HCT116 (cell line): Measurements from ENCODE around the gene TUBD1. TPM values are rescaled to one million over a fixed set of nuclear protein-coding genes. Genes with fewer than 3 reads are reported as not detected.
"Not testable (repeated sequence)": the region's sequence is repeated elsewhere in the genome, so short reads cannot be mapped to it uniquely, and the experiment has no call there.

ENCODE experiments used
- ATAC-seq: fragments of 200-7000 bp; cut with Tn5 transposase; 2 replicates; pipeline ENCODE4 v1.9.1; 2020; ENCODE audit warnings: mild to moderate bottlenecking, moderate library complexity
- BruUV-seq: library from RNA; stranded (reverse); fragments of 400-500 nt; replicated peaks from 2 replicates; lab custom pipeline; 2021; lab: Mats Ljungman, UMichigan
- CTCF ChIA-PET: fragments of 300-600 bp; sonication (Branson Sonifier 250); formaldehyde crosslinking; loops from one replicate; lab custom pipeline; 2021; ENCODE audit warnings: antibody characterized with exemption; lab: Charles Lee
- POLR2A ChIA-PET: fragments of 300-600, 350-600 bp; sonication (Branson Sonifier 250); formaldehyde crosslinking; loops from one replicate; lab custom pipeline; 2021; ENCODE audit warnings: antibody characterized with exemption; lab: Charles Lee
- RAD21 ChIA-PET, 2 experiments: fragments of 300-600 bp; sonication (Branson Sonifier 250); formaldehyde crosslinking; loops; one replicate each; lab custom pipeline; 2023; ENCODE audit warnings: low total read pairs in 2 of 2; ENCODE audit not compliant: uncharacterized antibody in 2 of 2, unreplicated experiment in 2 of 2, low non-redundant PET in 1 of 2; lab: Charles Lee
- DNase-seq: peaks from one replicate; pipeline ENCODE4 v3.0.0-alpha.2; 2010; ENCODE audit warnings: low read depth, low spot score
- H2AFZ ChIP-seq: fragments of 200-600 bp; shearing (Covaris generic), sonication (generic); 2 replicates; pipeline ENCODE4 v1.6.1; 2017; ENCODE audit warnings: low read depth, mixed run types, mixed read lengths, antibody characterized with exemption, low read length; ENCODE audit not compliant: poor library complexity, severe bottlenecking
- H3K27ac ChIP-seq: 2 replicates; pipeline ENCODE4 v1.5.1; 2012; ENCODE audit warnings: low read depth, low read length
- H3K27me3 ChIP-seq: fragments of 200-600 bp; sonication (generic); 2 replicates; pipeline ENCODE4 v1.6.1; 2016; ENCODE audit warnings: mixed run types, low read length, mixed read lengths; ENCODE audit not compliant: insufficient read depth
- H3K36me3 ChIP-seq, 2 experiments: fragments of 200-500 bp in 1 of 2; fragments of 200-600 bp in 1 of 2; sonication (Bioruptor generic) in 1 of 2; sonication (generic) in 1 of 2; 2 replicates each; pipeline versions ENCODE4 v1.5.1 to v1.6.1; 2014 to 2016; ENCODE audit warnings: low read length in 2 of 2, inconsistent platforms in 1 of 2, mixed read lengths in 1 of 2, mixed run types in 1 of 2; ENCODE audit not compliant: insufficient read depth in 2 of 2, control insufficient read depth in 1 of 2
- H3K4me1 ChIP-seq, 2 experiments: fragments of 200-600 bp in 1 of 2; sonication (generic) in 1 of 2; 2 replicates each; pipeline versions ENCODE4 v1.5.1 to v1.6.1; 2012 to 2017; ENCODE audit warnings: low read length in 2 of 2, inconsistent platforms in 1 of 2, mild to moderate bottlenecking in 1 of 2, mixed read lengths in 1 of 2, mixed run types in 1 of 2, moderate library complexity in 1 of 2; ENCODE audit not compliant: insufficient read depth in 2 of 2, control insufficient read depth in 1 of 2
- H3K4me2 ChIP-seq: fragments of 200-600 bp; sonication (generic); 2 replicates; pipeline ENCODE4 v1.6.1; 2017; ENCODE audit warnings: mixed run types, low read length, mixed read lengths
- H3K4me3 ChIP-seq, 2 experiments: fragments of 200-600 bp in 1 of 2; sonication (generic) in 1 of 2; replicated peaks in 1 of 2; 2 replicates each; pipeline ENCODE4 v1.5.1; 2011 to 2016; ENCODE audit warnings: low read length in 2 of 2, control low read depth in 1 of 2, low read depth in 1 of 2, mild to moderate bottlenecking in 1 of 2, mixed read lengths in 1 of 2, mixed run types in 1 of 2
- H3K79me2 ChIP-seq: fragments of 200-600 bp; sonication (generic); 2 replicates; pipeline ENCODE4 v1.6.1; 2017; ENCODE audit warnings: mild to moderate bottlenecking, mixed run types, low read length, moderate library complexity, mixed read lengths; ENCODE audit not compliant: insufficient read depth
- H3K9ac ChIP-seq: fragments of 200-600 bp; sonication (generic); 2 replicates; pipeline ENCODE4 v1.6.1; 2016; ENCODE audit warnings: low read length, mixed read lengths
- H3K9me2 ChIP-seq: fragments of 200-600 bp; sonication (generic), shearing (Covaris generic); 2 replicates; pipeline ENCODE4 v1.6.1; 2017; ENCODE audit warnings: mixed run types, mild to moderate bottlenecking, moderate library complexity; ENCODE audit not compliant: insufficient read depth
- H3K9me3 ChIP-seq, 2 experiments: fragments of 200-500 bp in 1 of 2; fragments of 200-600 bp in 1 of 2; sonication (Bioruptor generic) in 1 of 2; sonication (generic) in 1 of 2; 2 replicates each; pipeline ENCODE4 v1.6.1; 2014 to 2017; ENCODE audit warnings: low read length in 2 of 2, mixed read lengths in 2 of 2, inconsistent platforms in 1 of 2, low read depth in 1 of 2, mild to moderate bottlenecking in 1 of 2, mixed run types in 1 of 2, moderate library complexity in 1 of 2; ENCODE audit not compliant: control insufficient read depth in 1 of 2, insufficient read depth in 1 of 2
- H4K20me1 ChIP-seq: fragments of 200-600 bp; sonication (generic), shearing (Covaris generic); 2 replicates; pipeline ENCODE4 v1.6.1; 2017; ENCODE audit warnings: mixed run types, mild to moderate bottlenecking, moderate library complexity; ENCODE audit not compliant: insufficient read depth
- CBX3 ChIP-seq: IDR thresholded peaks from 2 replicates; pipeline ENCODE4 v1.6.1; 2012; ENCODE audit warnings: low read depth
- EGR1 ChIP-seq: IDR thresholded peaks from 2 replicates; pipeline ENCODE4 v1.6.1; 2012; ENCODE audit warnings: low read depth
- ELF1 ChIP-seq: IDR thresholded peaks from 2 replicates; pipeline ENCODE4 v1.6.1; 2012; ENCODE audit warnings: low read depth, borderline replicate concordance
- EZH2 ChIP-seq: fragments of 200-600 bp; sonication (generic); IDR thresholded peaks from 2 replicates; pipeline ENCODE4 v1.6.1; 2017; ENCODE audit warnings: antibody characterized with exemption, mixed run types
- EZH2phosphoT487 ChIP-seq: fragments of 200-600 bp; IDR thresholded peaks from 2 replicates; pipeline ENCODE4 v1.6.1; 2018; ENCODE audit warnings: antibody characterized with exemption, borderline replicate concordance
- MAX ChIP-seq: IDR thresholded peaks from 2 replicates; pipeline ENCODE4 v1.6.1; 2012
- RAD21 ChIP-seq: IDR thresholded peaks from 2 replicates; pipeline ENCODE4 v1.6.1; 2012; ENCODE audit warnings: low read depth, mild to moderate bottlenecking
- SP1 ChIP-seq: IDR thresholded peaks from 2 replicates; pipeline ENCODE4 v1.6.1; 2012; ENCODE audit warnings: low read depth
- SRF ChIP-seq: IDR thresholded peaks from 2 replicates; pipeline ENCODE4 v1.6.1; 2012; ENCODE audit warnings: low read depth
- TCF7L2 ChIP-seq: IDR thresholded peaks from 2 replicates; pipeline ENCODE4 v1.7.0; 2011; ENCODE audit warnings: borderline replicate concordance, inconsistent platforms; ENCODE audit not compliant: insufficient read depth, insufficient read length; ENCODE audit errors: extremely low read depth
- YY1 ChIP-seq: IDR thresholded peaks from 2 replicates; pipeline ENCODE4 v1.6.1; 2011; ENCODE audit warnings: low read length, low read depth, moderate library complexity, mild to moderate bottlenecking; ENCODE audit not compliant: insufficient replicate concordance; ENCODE audit errors: extremely low read depth
- ZFX ChIP-seq: fragments of 450-650 bp; IDR thresholded peaks from 2 replicates; pipeline ENCODE4 v1.6.1; 2017
- ZNF274 ChIP-seq: fragments of 200-500 bp; sonication (Bioruptor generic); IDR thresholded peaks from 2 replicates; pipeline ENCODE4 v1.6.1; 2014; ENCODE audit warnings: mild to moderate bottlenecking, low read depth, low read length, inconsistent platforms
- intact Hi-C: fragments of 100-400 bp; cut with micrococcal nuclease; formaldehyde crosslinking; loops from 2 replicates; pipeline ENCODE4 v1.10.0; 2022
- total RNA-seq: library from RNA; stranded (reverse); gene quantifications from one replicate; pipeline ENCODE4 v1.2.1, GENCODE V29; 2021; ENCODE audit not compliant: unreplicated experiment

TUBD1 gene
- total RNA-seq, 1 experiment from 2014 or later, result 13.0 TPM

GRCh38 chr17:59856859-59857794 lies 35.6 kb downstream of the TUBD1 start:
- TF ChIP-seq TCF7L2 (no peak), EZH2 (no peak), ELF1 (no peak), ZNF274 (no peak), YY1 (no peak), EGR1 (no peak), SP1 (no peak), SRF (no peak), EZH2phosphoT487 (no peak), RAD21 (no peak), CBX3 (no peak), MAX (no peak), ZFX (no peak)
- TF ChIP-seq, all 23 proteins: peak for 0
- no peak for DNase-seq
- ATAC-seq, result no peak
- H2AFZ ChIP-seq, result no peak overlapping the region
- H3K79me2 ChIP-seq, result no peaks in the 10 kb centered on the region
- CTCF ChIA-PET, result interaction anchor here (1.2 to 3.7 kb wide), 4 partner anchors 8 to 546 kb away, joined by 3 to 57 read pairs (median 12); no protein-coding TSS in a partner anchor
- H3K9me2 ChIP-seq, result no peaks in the 10 kb centered on the region
- RAD21 ChIA-PET, result interaction anchor here in 1 of 2 experiments (0.6 kb wide), 1 partner anchor 106 kb away, joined by 6 read pairs; no protein-coding TSS in a partner anchor
- POLR2A ChIA-PET, result interaction anchor here (0.9 to 1.3 kb wide), 3 partner anchors 14 to 103 kb away, joined by 3 to 5 read pairs (median 3); partner anchors contain the start of genes RPS6KB1 and TUBD1
- no peak overlapping the region for H3K27ac ChIP-seq
- H3K9me3 ChIP-seq, result no peaks in the 10 kb centered on the region
- intact Hi-C loops, result no loop called here
- H3K4me3 ChIP-seq, result no peak overlapping the region
- no peak overlapping the region for H3K9ac ChIP-seq
- no peaks in the 10 kb centered on the region for H4K20me1 ChIP-seq
- no peak overlapping the region for H3K4me2 ChIP-seq
- no TSS peak for BruUV-seq
- no peaks in the 10 kb centered on the region for H3K27me3 ChIP-seq
- peaks cover 3 to 6% of the 10 kb centered on the region in 2 experiments; a peak in 2 of 4 replicates for H3K36me3 ChIP-seq
- peaks cover 39 to 57% of the 10 kb centered on the region in 2 experiments for H3K4me1 ChIP-seq

- H3K4me1 ChIP-seq, result peaks cover 57 to 83% of the 10 kb centered on the region in 2 experiments
- H3K79me2 ChIP-seq, H2AFZ ChIP-seq, H3K36me3 ChIP-seq, H3K9me3 ChIP-seq, BruUV-seq, H3K27me3 ChIP-seq, intact Hi-C loops, H3K9ac ChIP-seq, ATAC-seq, H3K9me2 ChIP-seq, H3K4me3 ChIP-seq, DNase-seq, H4K20me1 ChIP-seq: not testable (repeated sequence)
- CTCF ChIA-PET, result interaction anchor here (0.9 to 1.7 kb wide), 5 partner anchors 15 to 106 kb away, joined by 3 to 4 read pairs (median 3); no protein-coding TSS in a partner anchor
- RAD21 ChIA-PET, result interaction anchor here in 1 of 2 experiments (0.6 kb wide), 1 partner anchor 107 kb away, joined by 4 read pairs; no protein-coding TSS in a partner anchor
- 0 out of 2 replicates have a peak overlapping the region, but pooled peaks have one; percentile 31 for H3K4me2 ChIP-seq
- H3K27ac ChIP-seq, result peak overlapping the region; percentile 53
- POLR2A ChIA-PET, result interaction anchor here (0.7 to 1.6 kb wide), 6 partner anchors 12 to 107 kb away, joined by 3 to 8 read pairs (median 6); no protein-coding TSS in a partner anchor
These were observed 38.6 kb downstream of the TUBD1 start for GRCh38 chr17:59853919-59854729.
